Measurements from ENCODE around the gene DNAH1.

The DNAH1 gene

DNA sequence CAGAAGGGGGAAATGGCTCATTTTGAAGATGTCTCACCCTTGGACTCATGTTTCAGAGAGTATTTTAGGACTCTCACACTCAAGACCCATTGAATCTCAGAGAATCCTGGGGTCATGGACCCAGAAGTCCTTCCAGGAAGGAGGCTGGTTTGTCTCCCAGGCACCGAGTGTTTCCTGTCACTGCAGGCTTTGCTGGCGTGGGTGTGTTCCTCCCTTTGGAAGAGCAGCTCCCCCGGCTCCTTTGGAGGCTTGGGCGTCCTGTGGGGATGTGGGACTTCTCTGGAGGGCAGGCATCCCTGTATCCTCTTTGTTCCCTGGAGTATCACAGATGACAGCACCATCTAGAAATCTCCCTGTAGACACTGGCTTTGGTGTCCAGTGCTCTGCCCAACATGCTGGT, 40.0 kb downstream of the DNAH1 start:
- H3K4me3 ChIP-seq (ENCODE audit: low read depth, low read length), result no peak overlapping the region
- TF ChIP-seq, protein P1, sequence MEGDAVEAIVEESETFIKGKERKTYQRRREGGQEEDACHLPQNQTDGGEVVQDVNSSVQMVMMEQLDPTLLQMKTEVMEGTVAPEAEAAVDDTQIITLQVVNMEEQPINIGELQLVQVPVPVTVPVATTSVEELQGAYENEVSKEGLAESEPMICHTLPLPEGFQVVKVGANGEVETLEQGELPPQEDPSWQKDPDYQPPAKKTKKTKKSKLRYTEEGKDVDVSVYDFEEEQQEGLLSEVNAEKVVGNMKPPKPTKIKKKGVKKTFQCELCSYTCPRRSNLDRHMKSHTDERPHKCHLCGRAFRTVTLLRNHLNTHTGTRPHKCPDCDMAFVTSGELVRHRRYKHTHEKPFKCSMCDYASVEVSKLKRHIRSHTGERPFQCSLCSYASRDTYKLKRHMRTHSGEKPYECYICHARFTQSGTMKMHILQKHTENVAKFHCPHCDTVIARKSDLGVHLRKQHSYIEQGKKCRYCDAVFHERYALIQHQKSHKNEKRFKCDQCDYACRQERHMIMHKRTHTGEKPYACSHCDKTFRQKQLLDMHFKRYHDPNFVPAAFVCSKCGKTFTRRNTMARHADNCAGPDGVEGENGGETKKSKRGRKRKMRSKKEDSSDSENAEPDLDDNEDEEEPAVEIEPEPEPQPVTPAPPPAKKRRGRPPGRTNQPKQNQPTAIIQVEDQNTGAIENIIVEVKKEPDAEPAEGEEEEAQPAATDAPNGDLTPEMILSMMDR (IDR thresholded peaks at IDR 0.05; ENCODE audit: low read depth, low read length, missing control alignments), result no peak
- no peak for DNase-seq (ENCODE audit: low read depth)
- in situ Hi-C loops (cut with HindIII; ENCODE audit: low sequenced_read_pairs), result no loop called here

DNA sequence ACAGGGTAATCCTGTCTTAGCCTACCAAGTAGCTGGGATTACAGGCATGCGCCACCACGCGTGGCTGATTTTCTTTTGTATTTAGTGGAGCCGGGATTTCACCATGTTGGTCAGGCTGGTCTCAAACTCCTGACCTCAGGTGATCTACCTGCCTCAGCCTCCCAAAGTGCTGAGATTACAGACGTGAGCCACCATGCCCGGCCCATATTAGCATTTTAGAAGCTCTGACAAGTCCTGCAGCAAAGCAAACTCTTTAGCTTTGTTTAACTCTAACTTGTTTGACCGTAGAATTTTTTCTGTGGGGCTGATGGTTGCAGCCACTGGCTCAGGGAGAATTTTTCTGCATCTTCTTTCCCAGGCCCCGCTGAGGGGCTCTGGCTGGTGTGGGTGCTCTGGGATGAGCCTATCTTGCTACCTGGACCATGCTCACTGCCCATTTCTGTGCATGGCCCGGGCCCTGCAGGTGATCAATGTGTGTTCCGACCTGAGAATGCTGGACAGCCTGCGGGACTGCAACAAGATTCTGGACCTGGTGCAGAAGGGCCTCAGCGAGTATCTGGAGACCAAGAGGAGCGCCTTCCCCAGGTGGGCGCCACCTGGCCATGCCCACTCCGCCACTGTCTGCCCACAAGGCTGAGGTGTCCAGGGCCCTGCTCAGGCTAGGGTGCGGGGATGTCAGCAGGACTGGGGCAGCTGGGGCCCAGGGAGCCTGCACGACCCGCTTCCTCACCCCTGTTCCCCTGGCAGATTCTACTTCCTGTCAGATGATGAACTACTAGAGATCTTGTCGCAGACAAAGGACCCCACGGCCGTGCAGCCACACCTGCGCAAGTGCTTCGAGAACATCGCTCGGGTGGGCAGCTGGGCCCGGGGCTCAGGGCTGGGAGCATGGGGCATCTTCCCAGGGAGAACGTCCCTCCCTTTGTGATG, 41.3 kb downstream of the DNAH1 start:
- no peak overlapping the region for H3K4me3 ChIP-seq (ENCODE audit: low read depth, low read length)
- in situ Hi-C loops (cut with HindIII; ENCODE audit: low sequenced_read_pairs), result no loop called here
- no peak for DNase-seq (ENCODE audit: low read depth)
- TF ChIP-seq, protein P1 (IDR thresholded peaks at IDR 0.05; ENCODE audit: low read depth, low read length, missing control alignments), result no peak

GRCh38 chr3:52358362-52358940, 42.3 kb downstream of the DNAH1 start:
- H3K4me3 ChIP-seq (ENCODE audit: low read depth, low read length), result no peak overlapping the region
- TF ChIP-seq, protein P1 (IDR thresholded peaks at IDR 0.05; ENCODE audit: low read depth, low read length, missing control alignments), result no peak
- no peak for DNase-seq (ENCODE audit: low read depth)
- in situ Hi-C loops (cut with HindIII; ENCODE audit: low sequenced_read_pairs), result no loop called here

DNA sequence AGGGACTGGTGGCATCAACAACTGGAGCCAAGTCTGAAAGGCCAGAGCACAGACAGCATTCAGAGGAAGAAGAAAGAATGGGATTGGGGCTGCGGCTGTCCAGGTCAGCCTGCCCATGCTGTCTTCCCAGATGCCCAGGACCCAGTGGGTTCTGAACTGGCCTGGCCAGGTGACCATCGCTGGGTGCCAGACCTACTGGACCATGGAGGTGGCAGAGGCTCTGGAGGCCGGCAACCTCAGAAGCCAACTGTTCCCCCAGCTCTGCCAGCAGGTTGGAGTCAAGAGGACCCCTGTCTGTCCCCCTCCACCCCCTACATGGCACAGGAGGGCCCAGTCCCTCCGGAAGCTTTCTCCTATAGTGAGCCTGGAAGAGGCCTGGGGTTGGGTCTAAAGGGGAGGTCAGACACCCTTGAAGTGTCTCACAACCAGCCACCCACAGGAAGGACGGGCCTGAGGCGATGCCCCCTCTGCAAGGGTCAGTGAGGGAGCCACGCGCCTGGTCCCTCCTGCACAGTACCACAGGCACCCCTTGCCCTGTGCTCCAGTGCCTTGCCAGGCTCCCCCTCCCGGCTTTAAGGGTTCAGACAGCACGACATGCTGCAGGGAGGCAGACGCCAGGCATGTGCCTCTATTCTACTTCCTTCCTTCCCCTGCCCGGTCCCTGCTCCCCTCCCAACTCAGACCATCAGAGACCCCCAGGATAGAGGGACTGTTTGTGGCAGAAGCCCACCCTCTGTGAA, 43.2 kb downstream of the DNAH1 start:
- H3K4me3 ChIP-seq (ENCODE audit: low read depth, low read length), result no peak overlapping the region
- in situ Hi-C loops (cut with HindIII; ENCODE audit: low sequenced_read_pairs), result no loop called here
- TF ChIP-seq, protein P1 (IDR thresholded peaks at IDR 0.05; ENCODE audit: low read depth, low read length, missing control alignments), result no peak
- no peak for DNase-seq (ENCODE audit: low read depth)

GRCh38 chr3:52361011-52361410, 44.9 kb downstream of the DNAH1 start:
- H3K4me3 ChIP-seq (ENCODE audit: low read depth, low read length), result no peak overlapping the region
- no peak for DNase-seq (ENCODE audit: low read depth)
- in situ Hi-C loops (cut with HindIII; ENCODE audit: low sequenced_read_pairs), result no loop called here
- TF ChIP-seq, protein P1 (IDR thresholded peaks at IDR 0.05; ENCODE audit: low read depth, low read length, missing control alignments), result no peak

- TF ChIP-seq, protein P1 (IDR thresholded peaks at IDR 0.05; ENCODE audit: low read depth, low read length, missing control alignments), result no peak
- no peak overlapping the region for H3K4me3 ChIP-seq (ENCODE audit: low read depth, low read length)
- in situ Hi-C loops (cut with HindIII; ENCODE audit: low sequenced_read_pairs), result no loop called here
- DNase-seq (ENCODE audit: low read depth), result no peak
Observed at GRCh38 chr3:52361454-52361853, 45.3 kb downstream of the DNAH1 start.

Measured in astrocyte of the cerebellum (primary cell).